ENCODE data around the gene TM9SF3. TPM values are rescaled to one million over a fixed set of nuclear protein-coding genes. Genes with fewer than 3 reads are reported as not detected.

The TM9SF3 gene
- total RNA-seq, 3 donors from 2014 or later = 188 to 241 (median 212) TPM

- ATAC-seq (peak; percentile 16), DNase-seq (peak in 2 of 3 donors; percentile 15 to 53)
- H3K4me3 ChIP-seq = no peak overlapping the region
- H3K9me3 ChIP-seq = no peaks in the 10 kb centered on the region
- H3K36me3 ChIP-seq (ENCODE audit: low read depth) = no peaks in the 10 kb centered on the region
- TF ChIP-seq, protein P1, sequence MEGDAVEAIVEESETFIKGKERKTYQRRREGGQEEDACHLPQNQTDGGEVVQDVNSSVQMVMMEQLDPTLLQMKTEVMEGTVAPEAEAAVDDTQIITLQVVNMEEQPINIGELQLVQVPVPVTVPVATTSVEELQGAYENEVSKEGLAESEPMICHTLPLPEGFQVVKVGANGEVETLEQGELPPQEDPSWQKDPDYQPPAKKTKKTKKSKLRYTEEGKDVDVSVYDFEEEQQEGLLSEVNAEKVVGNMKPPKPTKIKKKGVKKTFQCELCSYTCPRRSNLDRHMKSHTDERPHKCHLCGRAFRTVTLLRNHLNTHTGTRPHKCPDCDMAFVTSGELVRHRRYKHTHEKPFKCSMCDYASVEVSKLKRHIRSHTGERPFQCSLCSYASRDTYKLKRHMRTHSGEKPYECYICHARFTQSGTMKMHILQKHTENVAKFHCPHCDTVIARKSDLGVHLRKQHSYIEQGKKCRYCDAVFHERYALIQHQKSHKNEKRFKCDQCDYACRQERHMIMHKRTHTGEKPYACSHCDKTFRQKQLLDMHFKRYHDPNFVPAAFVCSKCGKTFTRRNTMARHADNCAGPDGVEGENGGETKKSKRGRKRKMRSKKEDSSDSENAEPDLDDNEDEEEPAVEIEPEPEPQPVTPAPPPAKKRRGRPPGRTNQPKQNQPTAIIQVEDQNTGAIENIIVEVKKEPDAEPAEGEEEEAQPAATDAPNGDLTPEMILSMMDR (IDR thresholded peaks at IDR 0.05) = no peak
- intact Hi-C loops (cut with DNase I, micrococcal nuclease) = loop anchor here (5.0 kb wide), 1 partner anchor 115 kb away; no protein-coding TSS in a partner anchor
- H3K4me1 ChIP-seq (ENCODE audit: low read depth) = peaks cover 24% of the 10 kb centered on the region
Measured at GRCh38 chr10:96512524-96513304, 74.1 kb downstream of the TM9SF3 start.

DNA sequence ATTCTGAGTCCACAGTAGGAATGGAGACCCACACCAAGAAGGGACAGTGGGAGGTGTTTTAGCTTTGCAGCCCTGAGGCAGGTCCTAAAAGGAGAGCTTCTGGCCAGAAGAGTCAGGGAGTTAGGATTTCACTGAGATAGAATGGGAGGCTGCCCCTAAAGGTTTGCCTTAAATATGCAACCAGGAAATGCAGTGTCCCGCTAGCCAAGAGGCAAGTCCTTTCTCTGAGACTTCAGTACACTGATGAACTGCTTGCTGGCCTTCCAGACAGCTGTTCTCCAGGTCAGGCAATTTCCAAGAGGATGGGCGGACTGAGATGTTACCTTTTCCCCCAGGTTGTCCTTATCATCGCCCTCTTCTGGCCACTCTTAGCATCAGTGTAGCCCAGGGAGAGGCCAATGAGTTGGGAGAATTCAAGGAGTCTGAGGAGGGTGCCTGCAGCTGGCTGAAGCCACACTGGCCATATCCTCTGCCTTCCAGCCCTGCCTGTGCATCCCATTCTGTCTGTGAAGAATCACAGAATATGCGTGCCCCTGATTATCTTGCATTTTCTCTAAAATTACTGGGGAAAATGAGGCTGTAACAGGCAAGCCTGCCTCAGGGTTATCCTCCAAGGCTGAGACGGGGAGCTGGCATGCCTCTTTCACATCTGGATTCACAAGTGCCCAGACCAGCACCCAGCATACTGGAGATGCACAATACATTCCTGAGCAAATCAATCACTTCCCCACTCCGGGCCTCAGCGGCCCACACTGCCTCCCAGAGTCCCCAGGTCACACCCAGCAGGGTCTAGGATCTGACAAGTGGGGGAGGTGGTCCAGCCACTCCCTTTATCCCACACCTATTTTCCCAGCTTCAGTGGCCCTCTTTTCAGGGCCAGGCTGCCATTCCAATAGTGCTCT lies 75.5 kb downstream of the TM9SF3 start:
- Histone ChIP-seq H3K36me3 (ENCODE audit: low read depth) (no peaks in the 10 kb centered on the region), H3K9me3 (no peaks in the 10 kb centered on the region), H3K4me3 (no peak overlapping the region), H3K4me1 (ENCODE audit: low read depth) (peaks cover 24% of the 10 kb centered on the region)
- DNase-seq (peak in 2 of 3 donors; percentile 39 to 73), ATAC-seq (peak; percentile 43)
- intact Hi-C loops (cut with DNase I, micrococcal nuclease) = loop anchor here (5.0 kb wide), 1 partner anchor 114 kb away; no protein-coding TSS in a partner anchor
- TF ChIP-seq, protein P1 (IDR thresholded peaks at IDR 0.05) = no peak

GRCh38 chr10:96509017-96509641 lies 77.7 kb downstream of the TM9SF3 start:
- Histone ChIP-seq H3K4me1 (ENCODE audit: low read depth) (peaks cover 15% of the 10 kb centered on the region), H3K36me3 (ENCODE audit: low read depth) (no peaks in the 10 kb centered on the region), H3K4me3 (no peak overlapping the region), H3K9me3 (no peaks in the 10 kb centered on the region)
- ATAC-seq (no peak), DNase-seq (no peak)
- intact Hi-C loops (cut with DNase I, micrococcal nuclease) = no loop called here
- TF ChIP-seq, protein P1 (IDR thresholded peaks at IDR 0.05) = no peak

DNA sequence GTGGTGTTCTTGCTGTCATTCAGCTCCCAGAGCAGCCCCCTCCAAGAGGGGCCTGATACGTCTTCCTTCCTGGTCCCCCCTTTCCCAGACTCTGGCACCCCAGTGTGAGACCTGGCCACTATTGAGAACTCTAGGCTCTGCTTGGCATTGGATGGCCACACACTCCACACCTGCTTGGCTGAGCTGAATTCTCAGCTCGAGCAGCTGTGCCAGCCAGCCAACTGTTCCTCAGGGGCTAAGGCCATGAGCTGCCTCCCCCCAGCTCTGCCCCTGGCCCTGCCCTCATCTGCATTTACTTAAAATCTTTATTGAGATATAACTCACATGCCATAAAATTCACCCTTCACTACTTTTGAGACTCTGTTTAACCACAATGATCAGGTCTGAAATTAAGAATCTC lies 79.8 kb downstream of the TM9SF3 start:
- TF ChIP-seq, protein P1 (IDR thresholded peaks at IDR 0.05) = no peak
- no peaks in the 10 kb centered on the region for H3K36me3 ChIP-seq (ENCODE audit: low read depth)
- intact Hi-C loops (cut with DNase I, micrococcal nuclease) = no loop called here
- ATAC-seq = no peak
- no peaks in the 10 kb centered on the region for H3K4me1 ChIP-seq (ENCODE audit: low read depth)
- H3K9me3 ChIP-seq = no peaks in the 10 kb centered on the region
- no peak overlapping the region for H3K4me3 ChIP-seq
- no peak for DNase-seq
